ENCODE measurements around the gene DYNC1I1. TPM values are rescaled to one million over a fixed set of nuclear protein-coding genes. Genes with fewer than 3 reads are reported as not detected.

Gene DYNC1I1
- total and polyA plus RNA-seq, 2 experiments from 2014 or later: 20.6 to 24.4 TPM

DNA sequence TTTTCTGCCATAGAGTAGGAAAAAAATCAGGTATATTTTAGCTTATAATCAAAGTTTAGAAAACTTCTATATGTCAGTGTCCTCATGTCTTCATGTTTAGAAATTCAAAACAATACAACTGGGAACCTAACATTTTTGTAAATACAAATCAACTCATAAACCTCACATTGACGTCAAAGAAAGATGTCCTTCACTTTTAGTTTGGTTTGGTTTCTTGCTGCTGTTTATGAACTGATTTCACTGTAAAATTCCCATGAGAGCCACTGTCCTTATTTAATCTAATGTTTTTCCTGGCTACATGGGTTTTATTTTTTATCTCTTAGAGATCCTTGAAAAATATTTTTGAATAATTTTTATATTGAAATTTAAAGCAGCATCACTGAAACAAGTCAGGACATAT is 208.4 kb downstream of the DYNC1I1 start:
- H3K4me3 ChIP-seq: no peak overlapping the region
- no peak for DNase-seq (ENCODE audit: low read depth in 1 of 2, low spot score in 1 of 2)
- TF ChIP-seq, protein P1, sequence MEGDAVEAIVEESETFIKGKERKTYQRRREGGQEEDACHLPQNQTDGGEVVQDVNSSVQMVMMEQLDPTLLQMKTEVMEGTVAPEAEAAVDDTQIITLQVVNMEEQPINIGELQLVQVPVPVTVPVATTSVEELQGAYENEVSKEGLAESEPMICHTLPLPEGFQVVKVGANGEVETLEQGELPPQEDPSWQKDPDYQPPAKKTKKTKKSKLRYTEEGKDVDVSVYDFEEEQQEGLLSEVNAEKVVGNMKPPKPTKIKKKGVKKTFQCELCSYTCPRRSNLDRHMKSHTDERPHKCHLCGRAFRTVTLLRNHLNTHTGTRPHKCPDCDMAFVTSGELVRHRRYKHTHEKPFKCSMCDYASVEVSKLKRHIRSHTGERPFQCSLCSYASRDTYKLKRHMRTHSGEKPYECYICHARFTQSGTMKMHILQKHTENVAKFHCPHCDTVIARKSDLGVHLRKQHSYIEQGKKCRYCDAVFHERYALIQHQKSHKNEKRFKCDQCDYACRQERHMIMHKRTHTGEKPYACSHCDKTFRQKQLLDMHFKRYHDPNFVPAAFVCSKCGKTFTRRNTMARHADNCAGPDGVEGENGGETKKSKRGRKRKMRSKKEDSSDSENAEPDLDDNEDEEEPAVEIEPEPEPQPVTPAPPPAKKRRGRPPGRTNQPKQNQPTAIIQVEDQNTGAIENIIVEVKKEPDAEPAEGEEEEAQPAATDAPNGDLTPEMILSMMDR (IDR thresholded peaks at IDR 0.05; ENCODE audit: low read depth, low read length): no peak
- no peaks in the 10 kb centered on the region for H3K9me3 ChIP-seq (ENCODE audit: low read depth)
- no peaks in the 10 kb centered on the region for H3K36me3 ChIP-seq
- H3K27me3 ChIP-seq: no peaks in the 10 kb centered on the region
- H3K4me1 ChIP-seq (ENCODE audit: low read depth): no peaks in the 10 kb centered on the region
- no peak overlapping the region for H3K27ac ChIP-seq

DNA sequence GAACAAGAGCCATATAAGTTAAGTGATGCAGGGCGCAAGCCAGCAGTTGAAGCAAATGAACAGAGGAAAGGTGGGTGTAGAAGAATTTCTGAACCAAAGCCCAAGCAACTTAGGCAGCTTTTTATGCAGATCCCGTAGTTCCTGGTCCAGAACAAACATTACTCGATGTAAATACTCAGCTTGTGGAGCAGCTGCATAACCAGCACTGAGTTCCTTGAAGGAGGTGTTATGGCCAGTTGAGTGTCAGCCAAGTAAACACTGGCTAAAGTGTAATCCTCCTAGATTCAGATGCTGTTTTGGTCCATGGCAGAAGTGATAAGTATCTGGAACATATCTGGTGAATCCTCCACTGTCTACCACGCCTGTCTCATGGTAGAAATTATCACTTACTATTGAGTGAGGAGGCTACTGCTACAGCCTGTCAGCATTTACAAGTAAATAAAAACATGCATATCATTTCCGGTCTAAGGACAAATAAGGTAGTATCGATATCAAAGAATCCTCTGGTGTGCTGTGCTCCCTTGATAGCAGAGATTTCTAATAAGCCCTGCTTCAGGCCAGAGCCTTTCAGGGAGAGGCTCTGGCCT is 213.9 kb downstream of the DYNC1I1 start:
- no peaks in the 10 kb centered on the region for H3K36me3 ChIP-seq
- H3K9me3 ChIP-seq (ENCODE audit: low read depth): no peaks in the 10 kb centered on the region
- DNase-seq (ENCODE audit: low read depth in 1 of 2, low spot score in 1 of 2): no peak

DNA sequence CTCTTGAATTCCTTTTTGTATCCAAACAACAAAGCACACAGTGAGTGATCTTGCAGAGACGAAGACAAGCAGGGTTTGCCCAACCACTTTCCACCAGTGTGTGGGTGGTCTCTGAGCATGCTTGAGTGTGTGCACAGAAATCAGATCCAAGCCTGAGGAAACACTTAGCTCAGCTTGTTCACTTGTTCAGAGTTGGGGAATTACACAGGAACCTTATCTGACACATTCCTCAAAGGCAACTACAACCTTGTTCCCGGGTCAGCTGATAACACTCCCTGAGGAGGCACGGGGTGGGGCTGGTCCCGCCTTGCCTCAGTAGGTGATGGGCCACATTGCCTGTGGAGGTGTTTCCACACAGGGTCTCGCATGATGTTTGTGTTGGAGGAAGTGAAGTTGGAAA is 216.9 kb downstream of the DYNC1I1 start:
- Histone ChIP-seq H3K4me1 (ENCODE audit: low read depth) (peaks cover 5% of the 10 kb centered on the region), H3K36me3 (no peaks in the 10 kb centered on the region), H3K9me3 (ENCODE audit: low read depth) (no peaks in the 10 kb centered on the region), H3K27ac (no peak overlapping the region), H3K4me3 (no peak overlapping the region), H3K27me3 (no peaks in the 10 kb centered on the region)
- DNase-seq (ENCODE audit: low read depth in 1 of 2, low spot score in 1 of 2): peak in 1 of 2 donors; percentile 67
- TF ChIP-seq, protein P1 (IDR thresholded peaks at IDR 0.05; ENCODE audit: low read depth, low read length): no peak

More for the DNA sequence above, 213.9 kb downstream of the DYNC1I1 start:
- no peak overlapping the region for H3K4me3 ChIP-seq
- no peak overlapping the region for H3K27ac ChIP-seq
- TF ChIP-seq, protein P1 (IDR thresholded peaks at IDR 0.05; ENCODE audit: low read depth, low read length): no peak
- no peaks in the 10 kb centered on the region for H3K27me3 ChIP-seq
- H3K4me1 ChIP-seq (ENCODE audit: low read depth): peaks cover 5% of the 10 kb centered on the region

DNA sequence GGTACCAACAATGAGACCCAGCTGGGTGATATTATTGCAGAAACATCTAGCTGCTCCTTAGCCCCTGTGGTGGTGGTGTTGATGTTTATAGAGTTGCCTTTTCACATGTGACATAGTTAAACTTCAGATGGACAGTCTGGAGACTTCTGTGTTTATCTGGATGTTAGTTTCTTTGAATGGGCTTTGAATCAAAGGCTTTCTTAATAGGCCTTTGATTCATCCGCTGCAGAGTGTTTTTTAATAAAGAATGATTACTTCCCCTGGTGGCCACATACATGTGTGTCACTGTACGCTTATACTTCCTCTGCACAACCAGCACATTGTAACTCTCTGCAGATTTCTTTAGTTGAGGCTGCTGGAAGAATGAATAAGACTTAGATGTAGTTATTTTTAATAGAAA is 221.0 kb downstream of the DYNC1I1 start:
- no peak overlapping the region for H3K27ac ChIP-seq
- H3K4me1 ChIP-seq (ENCODE audit: low read depth): peaks cover 5% of the 10 kb centered on the region
- no peaks in the 10 kb centered on the region for H3K9me3 ChIP-seq (ENCODE audit: low read depth)
- no peaks in the 10 kb centered on the region for H3K36me3 ChIP-seq
- H3K4me3 ChIP-seq: no peak overlapping the region
- TF ChIP-seq, protein P1 (IDR thresholded peaks at IDR 0.05; ENCODE audit: low read depth, low read length): no peak
- no peaks in the 10 kb centered on the region for H3K27me3 ChIP-seq
- DNase-seq (ENCODE audit: low read depth in 1 of 2, low spot score in 1 of 2): no peak

DNA sequence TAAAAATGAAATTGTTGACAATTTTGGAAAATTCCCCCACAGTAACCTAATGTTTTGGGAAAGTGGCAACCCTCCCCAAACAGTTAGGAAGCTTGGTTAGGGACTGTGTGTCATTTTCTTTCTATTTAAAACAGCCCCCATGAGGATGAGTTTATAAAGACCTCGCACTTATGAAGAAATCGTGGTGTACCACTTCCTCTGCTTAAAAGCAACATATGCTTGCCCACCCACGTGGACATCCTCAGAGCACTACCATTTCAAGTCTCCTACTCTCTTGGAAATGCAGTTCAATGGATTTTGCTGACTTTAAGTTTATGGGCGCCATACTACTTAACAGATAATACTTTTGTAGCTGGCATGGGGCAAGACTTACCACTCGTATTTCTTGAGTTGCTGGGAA is 223.8 kb downstream of the DYNC1I1 start:
- H3K36me3 ChIP-seq: no peaks in the 10 kb centered on the region
- H3K27ac ChIP-seq: no peak overlapping the region
- TF ChIP-seq, protein P1 (IDR thresholded peaks at IDR 0.05; ENCODE audit: low read depth, low read length): no peak
- DNase-seq (ENCODE audit: low read depth in 1 of 2, low spot score in 1 of 2): no peak
- H3K4me3 ChIP-seq: no peak overlapping the region
- H3K27me3 ChIP-seq: no peaks in the 10 kb centered on the region
- peaks cover 4% of the 10 kb centered on the region for H3K4me1 ChIP-seq (ENCODE audit: low read depth)
- H3K9me3 ChIP-seq (ENCODE audit: low read depth): no peaks in the 10 kb centered on the region
